Activated naive CD4-positive, alpha-beta T cell treated with anti-CD3 and anti-CD28 coated beads, Interleukin-2, amount 50 U/mL, for 24 hours (primary cell): Measurements from ENCODE around the gene SELENOO.

ENCODE experiments used
- H3K27ac Mint-ChIP-seq: one replicate; pipeline ENCODE4 v1.8.0; 2021; ENCODE audit warnings: mild to moderate bottlenecking, mixed read lengths
- H3K27me3 Mint-ChIP-seq: one replicate; pipeline ENCODE4 v1.8.0; 2021; ENCODE audit warnings: mixed read lengths
- H3K36me3 Mint-ChIP-seq: one replicate; pipeline ENCODE4 v1.8.0; 2021; ENCODE audit warnings: mixed read lengths
- H3K4me1 Mint-ChIP-seq: one replicate; pipeline ENCODE4 v1.8.0; 2021; ENCODE audit warnings: mixed read lengths
- H3K4me3 Mint-ChIP-seq: one replicate; pipeline ENCODE4 v1.8.0; 2021; ENCODE audit warnings: mild to moderate bottlenecking, mixed read lengths
- H3K9me3 Mint-ChIP-seq: one replicate; pipeline ENCODE4 v1.8.0; 2021; ENCODE audit warnings: mixed read lengths

SELENOO gene

GRCh38 chr22:50264946-50265669 is 64.3 kb downstream of the SELENOO start:
- peaks cover 8% of the 10 kb centered on the region for H3K4me1 Mint-ChIP-seq
- no peak overlapping the region for H3K27ac Mint-ChIP-seq
- H3K4me3 Mint-ChIP-seq: no peak overlapping the region
- H3K27me3 Mint-ChIP-seq: peaks cover 6% of the 10 kb centered on the region
- H3K36me3 Mint-ChIP-seq: no peaks in the 10 kb centered on the region
- H3K9me3 Mint-ChIP-seq: no peaks in the 10 kb centered on the region

GRCh38 chr22:50266994-50267393 is 66.2 kb downstream of the SELENOO start:
- H3K4me3 Mint-ChIP-seq: no peak overlapping the region
- H3K4me1 Mint-ChIP-seq: peaks cover 7% of the 10 kb centered on the region

More at GRCh38 chr22:50266994-50267393, 66.2 kb downstream of the SELENOO start:
- Mint-ChIP-seq H3K36me3 (no peaks in the 10 kb centered on the region), H3K9me3 (no peaks in the 10 kb centered on the region), H3K27me3 (peaks cover 5% of the 10 kb centered on the region), H3K27ac (no peak overlapping the region)
